Loucy (cell line): ENCODE measurements around the gene NLRP3.

Experiments used
- CTCF ChIP-seq: fragments of 200-600 bp; sonication (generic); conservative IDR thresholded peaks from 2 replicates; pipeline ENCODE4 v1.5.1; 2014; ENCODE audit warnings: mild to moderate bottlenecking, antibody characterized with exemption, low read length
- EZH2phosphoT487 ChIP-seq: fragments of 200-600 bp; IDR thresholded peaks from 2 replicates; pipeline ENCODE4 v1.6.1; 2018; ENCODE audit warnings: antibody characterized with exemption, mild to moderate bottlenecking, moderate library complexity, borderline replicate concordance

GRCh38 chr1:247392088-247392487 is 23.9 kb upstream of the NLRP3 start:
- no peak for TF ChIP-seq CTCF
- no peak for TF ChIP-seq EZH2phosphoT487
